Ishikawa (cell line): Measurements from ENCODE around the gene ALOX5.
A peak's percentile ranks its signal among the peaks of the same experiment; 100 is the strongest.

ENCODE experiments used
- CEBPB ChIP-seq: IDR thresholded peaks from 2 replicates; pipeline ENCODE4 v1.6.1; 2012
- CREB1 ChIP-seq: IDR thresholded peaks from 2 replicates; pipeline ENCODE4 v1.6.1; 2012; ENCODE audit warnings: low read depth
- EGR1 ChIP-seq: IDR thresholded peaks from 2 replicates; pipeline ENCODE4 v1.6.1; 2012
- EP300 ChIP-seq: IDR thresholded peaks from 2 replicates; pipeline ENCODE4 v1.6.1; 2012; ENCODE audit warnings: borderline replicate concordance
- FOXM1 ChIP-seq: IDR thresholded peaks from 2 replicates; pipeline ENCODE4 v1.6.1; 2012; ENCODE audit warnings: low read depth, borderline replicate concordance
- NFIC ChIP-seq: IDR thresholded peaks from 2 replicates; pipeline ENCODE4 v1.6.1; 2012
- RAD21 ChIP-seq: IDR thresholded peaks from 2 replicates; pipeline ENCODE4 v1.6.1; 2012; ENCODE audit warnings: low read depth
- REST ChIP-seq: IDR thresholded peaks from 2 replicates; pipeline ENCODE4 v1.6.1; 2012; ENCODE audit warnings: low read depth, mild to moderate bottlenecking
- TAF1 ChIP-seq: IDR thresholded peaks from 2 replicates; pipeline ENCODE4 v1.6.1; 2012; ENCODE audit warnings: low read depth, mild to moderate bottlenecking
- TCF12 ChIP-seq: IDR thresholded peaks from 2 replicates; pipeline ENCODE4 v1.6.1; 2012; ENCODE audit warnings: low read depth
- TEAD4 ChIP-seq: IDR thresholded peaks from 2 replicates; pipeline ENCODE4 v1.6.1; 2012
- YY1 ChIP-seq: IDR thresholded peaks from 2 replicates; pipeline ENCODE4 v1.6.1; 2012; ENCODE audit warnings: low read depth
- ZBTB7A ChIP-seq: IDR thresholded peaks from 2 replicates; pipeline ENCODE4 v1.6.1; 2012; ENCODE audit warnings: low read depth
- TF ChIP-seq, protein P1 (sequence below): IDR thresholded peaks from 2 replicates; pipeline ENCODE4 v1.6.1; 2012
- TF ChIP-seq, protein P2 (sequence below): IDR thresholded peaks from 2 replicates; pipeline ENCODE4 v1.6.1; 2012

Gene ALOX5

GRCh38 chr10:45423976-45424499 is 50.0 kb downstream of the ALOX5 start:
- TF ChIP-seq NFIC (no peak), ZBTB7A (no peak), TAF1 (no peak), EP300 (no peak), EGR1 (no peak), REST (peak; percentile 70)

- TF ChIP-seq CEBPB (no peak), REST (no peak), TAF1 (no peak), NFIC (no peak), FOXM1 (no peak), TCF12 (no peak), EP300 (no peak), RAD21 (no peak), EGR1 (no peak), TEAD4 (no peak), YY1 (no peak)
- TF ChIP-seq, protein P1, sequence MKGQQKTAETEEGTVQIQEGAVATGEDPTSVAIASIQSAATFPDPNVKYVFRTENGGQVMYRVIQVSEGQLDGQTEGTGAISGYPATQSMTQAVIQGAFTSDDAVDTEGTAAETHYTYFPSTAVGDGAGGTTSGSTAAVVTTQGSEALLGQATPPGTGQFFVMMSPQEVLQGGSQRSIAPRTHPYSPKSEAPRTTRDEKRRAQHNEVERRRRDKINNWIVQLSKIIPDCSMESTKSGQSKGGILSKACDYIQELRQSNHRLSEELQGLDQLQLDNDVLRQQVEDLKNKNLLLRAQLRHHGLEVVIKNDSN = no peak
Observed at GRCh38 chr10:45424668-45425404, 50.8 kb downstream of the ALOX5 start.

GRCh38 chr10:45425621-45426563 is 51.9 kb downstream of the ALOX5 start:
- TF ChIP-seq EP300 (peak; percentile 90), REST (no peak), ZBTB7A (no peak), TEAD4 (peak; percentile 80), CEBPB (0 out of 2 replicates have a peak, but pooled peaks have one; percentile 30), TCF12 (peak; percentile 97), FOXM1 (peak; percentile 71; the same call in 1 of the 2 replicates), YY1 (no peak), TAF1 (no peak), CREB1 (no peak; the same call in 1 of the 2 replicates), EGR1 (0 out of 2 replicates have a peak, but pooled peaks have one; percentile 39), NFIC (peak; percentile 97), RAD21 (no peak; the same call in 1 of the 2 replicates)
- TF ChIP-seq, protein P2, sequence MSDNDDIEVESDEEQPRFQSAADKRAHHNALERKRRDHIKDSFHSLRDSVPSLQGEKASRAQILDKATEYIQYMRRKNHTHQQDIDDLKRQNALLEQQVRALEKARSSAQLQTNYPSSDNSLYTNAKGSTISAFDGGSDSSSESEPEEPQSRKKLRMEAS = peak; percentile 88
- TF ChIP-seq, protein P1 = peak; percentile 91
